CD4-positive, alpha-beta T cell treated with Interleukin-2 at 100 ng/mL for 4 hours (primary cell): Measurements from ENCODE around the gene SEPHS2.
"Not testable (repeated sequence)": the region's sequence is repeated elsewhere in the genome, so short reads cannot be mapped to it uniquely, and the experiment has no call there.

Source experiments
- DNase-seq: peaks from one replicate; pipeline ENCODE4 v3.0.0-alpha.2; 2020; ENCODE audit warnings: low spot score

SEPHS2 gene

GRCh38 chr16:30398661-30399434 lies 46.8 kb downstream of the SEPHS2 start:
- no peak for DNase-seq

DNA sequence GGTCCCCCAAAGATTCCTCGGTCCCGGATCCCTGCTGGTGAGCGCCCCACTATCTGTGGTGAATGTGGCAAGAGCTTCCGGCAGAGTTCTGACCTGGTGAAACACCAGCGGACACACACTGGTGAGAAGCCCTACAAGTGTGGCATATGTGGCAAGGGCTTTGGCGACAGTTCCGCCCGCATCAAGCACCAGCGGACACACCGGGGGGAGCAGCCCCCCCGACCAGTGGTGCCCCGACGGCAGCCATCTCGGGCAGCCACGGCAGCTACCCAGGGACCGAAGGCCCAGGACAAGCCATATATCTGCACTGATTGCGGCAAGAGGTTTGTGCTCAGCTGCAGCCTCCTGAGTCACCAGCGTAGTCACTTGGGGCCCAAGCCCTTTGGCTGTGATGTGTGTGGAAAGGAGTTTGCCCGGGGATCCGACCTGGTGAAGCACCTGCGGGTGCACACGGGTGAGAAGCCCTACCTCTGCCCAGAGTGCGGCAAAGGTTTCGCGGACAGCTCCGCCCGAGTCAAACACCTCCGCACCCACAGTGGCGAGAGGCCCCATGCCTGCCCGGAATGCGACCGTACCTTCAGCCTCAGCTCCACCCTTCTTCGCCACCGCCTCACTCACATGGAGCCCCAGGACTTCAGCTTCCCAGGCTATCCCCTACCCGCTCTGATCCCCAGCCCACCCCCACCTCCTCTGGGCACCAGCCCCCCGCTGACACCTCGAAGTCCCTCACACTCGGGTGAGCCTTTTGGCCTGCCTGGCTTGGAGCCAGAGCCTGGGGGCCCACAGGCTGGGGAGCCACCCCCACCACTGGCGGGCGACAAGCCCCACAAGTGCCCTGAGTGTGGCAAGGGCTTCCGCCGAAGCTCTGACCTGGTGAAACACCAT lies 47.7 kb downstream of the SEPHS2 start:
- DNase-seq = no peak

DNA sequence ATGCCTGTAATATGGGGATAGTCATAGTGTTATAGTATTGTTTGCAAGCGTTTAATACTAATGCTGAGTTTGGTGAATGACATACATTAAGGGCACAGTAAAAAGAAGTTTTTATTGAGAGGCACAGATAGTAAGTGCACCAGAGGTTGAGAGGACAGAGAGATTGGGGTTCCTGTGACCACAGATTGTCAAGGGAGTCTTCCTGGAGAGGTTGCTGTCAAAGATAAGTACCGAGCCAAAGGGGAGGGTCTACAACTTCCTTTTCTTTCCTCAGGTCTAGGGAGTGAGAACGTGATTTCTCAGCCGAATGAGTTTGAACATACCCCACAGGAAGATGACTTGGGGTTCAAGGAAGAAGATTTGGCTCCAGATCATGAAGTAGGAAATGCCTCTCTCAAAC lies 48.6 kb downstream of the SEPHS2 start:
- DNase-seq = no peak

DNA sequence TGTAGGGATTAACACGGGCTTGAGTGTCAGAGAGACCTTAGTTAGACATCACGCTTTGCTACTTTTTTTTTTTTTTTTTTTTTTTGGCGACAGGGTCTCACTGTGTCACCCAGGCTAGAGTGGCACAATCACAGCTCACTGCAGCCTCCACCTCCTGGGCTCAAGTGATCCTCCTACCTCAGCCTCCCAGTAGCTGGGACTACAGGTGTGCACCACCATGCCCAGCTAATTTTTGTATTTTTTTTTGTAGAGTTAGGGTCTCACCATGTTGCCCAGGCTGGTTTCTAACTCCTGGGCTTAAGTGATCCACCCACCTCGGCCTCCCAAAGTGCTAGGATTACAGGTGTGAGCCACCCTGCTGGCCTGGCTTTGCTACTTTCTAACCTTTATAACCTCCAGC lies 49.0 kb downstream of the SEPHS2 start:
- DNase-seq = not testable (repeated sequence)

- DNase-seq = no peak
Measured at GRCh38 chr16:30395992-30396585, 49.6 kb downstream of the SEPHS2 start.

- DNase-seq = peak; percentile 69
Measured at GRCh38 chr16:30395155-30395991, 50.3 kb downstream of the SEPHS2 start, which contains the start of gene ZNF48. TSS of gene ZNF48 (plus strand) at chr16:30395420. CDS start at chr16:30395795, 375 bp downstream.

- DNase-seq = no peak
Measured at GRCh38 chr16:30394592-30395154, 51.0 kb downstream of the SEPHS2 start.
